GM18505 (cell line): Measurements from ENCODE around the gene FBXO3.
"Not testable (repeated sequence)": the region's sequence is repeated elsewhere in the genome, so short reads cannot be mapped to it uniquely, and the experiment has no call there.

Source experiments
- ATAC-seq: cut with Tn5 transposase; IDR thresholded peaks from one replicate; pipeline ENCODE4 v1.9.1; 2021; ENCODE audit not compliant: unreplicated experiment
- POLR2A ChIP-seq: IDR thresholded peaks from 4 replicates; pipeline ENCODE4 v1.6.1; 2011; ENCODE audit warnings: borderline replicate concordance; ENCODE audit not compliant: insufficient read depth, insufficient read length; ENCODE audit errors: extremely low read depth

FBXO3 gene

DNA sequence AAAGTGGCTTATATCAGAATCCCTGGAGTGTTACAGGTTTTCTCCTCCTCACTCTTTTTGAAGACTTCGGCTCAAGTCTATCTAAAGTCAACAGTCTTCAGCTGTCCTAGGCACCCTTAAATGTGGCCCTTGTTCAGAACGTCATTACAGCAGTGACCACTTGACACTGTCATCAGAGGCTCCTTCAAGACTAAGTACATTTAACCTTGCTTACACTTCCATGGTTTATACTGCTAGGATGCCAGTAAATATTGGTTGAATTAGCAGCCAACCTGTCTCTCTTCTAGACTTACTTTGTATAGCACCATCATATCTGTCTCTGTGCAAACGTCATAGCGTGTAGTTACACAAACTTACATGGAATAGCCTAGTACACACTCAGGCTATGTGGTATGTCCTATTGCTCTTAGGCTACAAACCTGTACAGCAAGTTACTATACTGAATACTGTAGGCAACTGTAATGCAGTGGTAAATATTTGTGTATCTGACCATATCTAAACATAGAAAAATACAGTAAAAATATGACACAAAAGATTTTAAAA is 60.4 kb downstream of the FBXO3 start:
- no peak for TF ChIP-seq POLR2A
- ATAC-seq = no peak

DNA sequence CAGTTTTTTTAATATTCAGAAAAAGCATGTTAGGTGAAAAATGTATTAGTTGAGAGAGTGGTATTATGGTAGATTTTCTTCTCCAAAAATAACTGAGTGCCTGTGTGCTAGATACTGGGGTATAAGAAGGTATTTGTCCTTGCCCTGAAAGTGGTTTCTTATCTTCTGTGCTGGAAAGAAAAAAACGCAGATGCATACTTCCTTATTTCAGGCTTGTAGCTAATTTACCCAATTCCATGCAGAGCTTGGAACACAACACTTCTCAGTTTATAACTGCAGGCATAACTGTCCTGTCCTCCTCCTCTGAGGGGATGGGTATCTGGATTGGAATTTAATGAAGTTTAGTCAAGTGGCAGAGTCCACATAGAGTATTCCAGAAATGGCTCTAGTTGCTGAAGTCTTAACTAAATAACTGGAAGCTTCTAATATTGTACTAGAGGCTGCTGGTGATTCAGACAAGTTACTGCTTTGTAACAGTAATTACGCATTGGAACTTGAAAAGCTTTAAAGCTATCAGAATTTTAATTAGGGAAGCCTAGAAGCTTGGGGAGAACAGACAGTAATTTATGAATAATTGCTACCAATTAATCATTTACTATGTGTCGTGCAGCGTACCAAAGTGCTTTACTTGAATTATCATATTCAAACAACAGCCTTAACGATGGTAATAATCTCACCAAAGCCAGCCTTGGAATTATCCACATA is 61.0 kb downstream of the FBXO3 start:
- ATAC-seq = no peak
- TF ChIP-seq POLR2A = no peak

DNA sequence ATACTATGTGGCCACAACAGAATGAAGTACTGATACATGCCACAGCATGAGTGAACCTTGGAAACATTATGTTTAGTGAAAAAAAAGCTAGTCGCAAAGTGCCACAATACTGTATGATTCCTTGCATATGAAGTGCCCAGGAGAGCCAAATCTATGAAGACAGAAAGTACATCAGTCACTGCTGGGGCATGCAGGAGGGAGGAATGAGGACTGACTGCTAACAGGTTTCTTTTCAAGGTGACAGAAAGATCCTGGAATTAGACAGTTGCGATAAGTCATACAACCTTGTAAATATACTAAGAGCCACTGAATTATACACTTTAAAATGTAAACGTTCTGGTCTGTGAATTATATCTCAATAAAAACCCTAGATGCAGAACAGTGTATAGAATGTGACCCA is 61.9 kb downstream of the FBXO3 start:
- ATAC-seq = no peak

DNA sequence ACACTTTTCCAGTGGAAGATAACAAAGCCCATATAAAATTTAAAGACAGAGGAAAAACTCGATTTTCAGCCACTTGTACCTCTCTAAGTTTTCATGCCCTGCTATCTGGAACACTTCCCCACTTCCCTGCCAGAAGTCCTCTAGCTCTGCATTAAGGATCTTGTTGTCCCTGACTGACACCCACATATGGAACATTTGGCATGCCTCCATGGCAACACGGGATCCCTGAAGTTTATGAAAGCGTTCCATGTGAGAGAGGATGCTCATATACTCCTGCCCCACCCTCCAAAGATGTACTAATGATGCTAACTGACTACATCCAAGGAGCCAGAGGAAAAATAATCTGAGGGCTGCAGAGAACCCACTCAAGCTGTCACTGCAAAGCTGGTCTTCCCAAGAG is 64.9 kb downstream of the FBXO3 start:
- no peak for ATAC-seq
- TF ChIP-seq POLR2A = no peak

More for the DNA sequence above, 61.9 kb downstream of the FBXO3 start:
- no peak for TF ChIP-seq POLR2A

DNA sequence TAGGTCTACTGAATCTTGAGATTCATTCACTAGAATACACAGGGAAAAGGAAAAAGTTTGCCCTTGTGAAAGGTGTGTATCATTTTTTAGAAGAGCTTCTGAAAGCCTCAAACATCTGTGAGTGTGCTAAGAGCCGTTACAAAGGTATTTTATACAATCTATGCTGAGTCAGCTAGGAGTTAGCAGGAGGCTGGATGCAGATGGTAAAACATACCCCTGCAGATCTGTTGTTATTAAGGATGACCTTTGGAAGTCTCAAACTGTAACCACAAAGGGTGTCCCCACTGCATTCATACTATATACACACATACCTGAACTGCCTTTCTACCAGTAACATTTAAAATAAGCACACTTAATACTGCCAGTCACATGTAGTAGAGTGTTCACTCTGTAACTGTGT is 65.3 kb downstream of the FBXO3 start:
- no peak for TF ChIP-seq POLR2A
- ATAC-seq = no peak

DNA sequence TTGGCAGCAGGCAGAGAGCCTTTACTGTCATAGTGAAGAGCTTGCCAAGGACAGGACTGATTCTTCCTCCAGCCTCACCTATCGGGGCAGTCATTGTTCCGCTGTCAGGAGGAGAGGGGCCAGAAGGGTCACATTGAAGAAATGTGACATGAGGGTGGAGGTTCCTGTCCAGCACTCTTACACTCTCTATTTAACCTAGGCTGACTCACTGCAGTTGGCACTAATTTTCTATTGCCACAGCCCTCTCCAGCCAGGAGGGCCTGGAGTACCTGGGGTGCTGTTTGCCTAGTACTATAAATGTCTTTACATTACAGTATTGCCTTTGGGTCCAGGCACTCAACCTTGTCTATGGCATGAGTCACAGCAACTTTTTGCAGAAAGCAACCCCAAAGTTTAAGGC is 66.5 kb downstream of the FBXO3 start:
- ATAC-seq = not testable (repeated sequence)

DNA sequence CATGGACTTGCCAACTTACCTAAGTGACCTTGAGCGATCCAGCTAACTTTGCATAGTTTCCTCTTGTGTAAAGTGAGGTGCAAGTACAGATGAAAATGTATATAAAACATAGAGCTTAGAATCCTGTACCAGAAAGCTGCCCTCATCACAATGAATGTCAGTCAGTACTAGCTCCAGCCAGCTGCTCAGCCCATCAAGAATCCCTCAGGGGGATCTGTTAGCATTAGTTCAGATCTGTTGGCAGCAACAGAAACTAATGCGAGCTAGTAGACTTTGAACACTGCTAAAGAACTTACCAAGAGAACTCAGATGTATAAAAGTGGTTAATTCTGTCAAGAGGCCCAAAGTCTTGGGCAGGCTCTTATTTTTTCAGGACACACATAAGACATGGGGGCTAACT is 67.4 kb downstream of the FBXO3 start:
- ATAC-seq = no peak
- TF ChIP-seq POLR2A = no peak

DNA sequence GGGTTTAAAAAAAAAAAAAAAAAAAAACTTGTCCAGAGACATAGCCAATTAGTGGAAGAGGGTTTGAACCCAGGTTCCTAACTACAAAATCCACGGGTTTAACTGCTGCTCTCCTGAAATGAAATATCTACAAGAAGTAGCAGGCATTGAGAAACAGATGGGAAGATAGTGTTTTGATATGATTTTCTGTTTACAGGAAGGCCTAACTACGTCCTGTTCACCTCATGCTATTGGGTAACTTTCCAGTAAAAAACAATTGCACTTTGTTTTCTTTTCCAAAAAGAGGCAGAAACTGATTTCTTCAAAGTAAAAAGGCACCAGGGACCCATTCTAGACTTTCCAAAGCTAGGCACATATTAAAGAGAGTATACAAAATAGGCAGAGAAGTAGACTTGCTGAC is 67.8 kb downstream of the FBXO3 start:
- TF ChIP-seq POLR2A = no peak
- no peak for ATAC-seq

DNA sequence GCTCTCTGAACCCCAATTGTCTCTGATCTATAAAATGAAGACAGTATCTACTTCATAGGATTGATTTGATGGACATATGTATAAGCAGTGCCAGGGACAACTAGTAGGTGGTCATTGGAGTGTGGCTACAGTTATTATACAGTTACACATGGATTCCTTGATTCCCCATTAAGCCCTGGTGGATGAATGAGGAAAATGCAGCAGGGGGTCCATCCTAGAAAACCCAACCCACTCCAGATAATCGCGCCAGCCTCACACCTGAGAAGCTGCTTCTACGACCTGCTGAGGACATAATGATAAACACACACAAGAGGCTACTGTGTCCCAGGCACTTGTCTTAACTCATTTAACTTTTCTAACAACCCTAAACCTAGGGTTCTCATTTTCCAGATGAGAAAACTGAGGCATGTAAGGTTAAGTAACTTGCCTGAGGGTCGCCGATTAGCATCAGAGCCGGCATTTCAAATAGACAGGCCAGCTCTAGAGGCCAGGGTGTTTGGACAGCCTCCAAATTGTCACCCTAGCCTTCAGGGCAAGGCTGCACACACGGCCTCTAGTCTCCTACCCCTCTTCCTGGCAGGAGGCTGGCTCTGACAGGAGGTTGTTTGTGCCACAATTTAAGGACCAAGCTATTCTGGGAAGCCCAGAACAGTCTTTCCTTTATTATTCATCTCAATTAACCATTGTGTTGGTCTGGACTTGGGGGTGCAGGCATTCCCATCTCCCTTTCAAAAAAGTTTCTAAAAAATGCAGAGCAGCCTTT is 69.9 kb downstream of the FBXO3 start:
- no peak for TF ChIP-seq POLR2A

DNA sequence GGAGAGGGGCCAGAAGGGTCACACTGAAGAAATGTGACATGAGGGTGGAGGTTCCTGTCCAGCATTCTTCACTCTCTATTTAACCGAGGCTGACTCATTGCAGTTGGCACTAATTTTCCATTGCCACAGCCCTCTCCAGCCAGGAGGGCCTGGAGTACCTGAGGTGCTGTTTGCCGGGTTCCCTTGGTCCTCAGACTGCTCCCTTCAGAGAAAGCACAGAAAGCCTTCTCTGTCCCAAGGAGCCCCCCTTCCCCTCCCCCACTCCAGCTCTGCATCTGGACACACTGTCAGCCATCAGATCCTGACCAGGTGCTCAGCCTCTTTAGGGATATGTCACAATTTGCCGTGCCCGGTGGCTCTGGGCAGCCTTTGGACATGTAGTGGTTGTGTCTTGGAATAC is 70.5 kb downstream of the FBXO3 start:
- ATAC-seq = no peak
- no peak for TF ChIP-seq POLR2A

More for the DNA sequence above, 69.9 kb downstream of the FBXO3 start:
- ATAC-seq = no peak

DNA sequence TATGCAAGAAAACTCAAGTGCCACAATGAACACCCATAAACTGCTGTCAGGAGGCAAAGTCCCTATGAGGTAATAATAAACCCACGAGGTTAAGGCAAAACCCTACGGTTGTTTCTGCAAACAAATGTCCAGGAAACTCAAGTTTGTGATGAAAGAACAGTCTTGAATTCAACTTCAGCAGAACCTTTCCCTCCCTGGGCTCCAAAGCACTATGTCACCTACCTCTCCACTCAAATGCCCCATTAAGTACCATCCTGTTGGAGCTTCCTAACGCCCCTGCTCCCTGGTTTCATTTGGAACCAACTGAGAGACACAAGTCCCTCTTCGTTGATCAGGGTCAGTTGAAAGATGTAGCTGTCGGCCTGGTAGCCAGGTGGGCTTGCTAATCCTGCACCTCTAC is 71.1 kb downstream of the FBXO3 start:
- no peak for TF ChIP-seq POLR2A
- no peak for ATAC-seq

DNA sequence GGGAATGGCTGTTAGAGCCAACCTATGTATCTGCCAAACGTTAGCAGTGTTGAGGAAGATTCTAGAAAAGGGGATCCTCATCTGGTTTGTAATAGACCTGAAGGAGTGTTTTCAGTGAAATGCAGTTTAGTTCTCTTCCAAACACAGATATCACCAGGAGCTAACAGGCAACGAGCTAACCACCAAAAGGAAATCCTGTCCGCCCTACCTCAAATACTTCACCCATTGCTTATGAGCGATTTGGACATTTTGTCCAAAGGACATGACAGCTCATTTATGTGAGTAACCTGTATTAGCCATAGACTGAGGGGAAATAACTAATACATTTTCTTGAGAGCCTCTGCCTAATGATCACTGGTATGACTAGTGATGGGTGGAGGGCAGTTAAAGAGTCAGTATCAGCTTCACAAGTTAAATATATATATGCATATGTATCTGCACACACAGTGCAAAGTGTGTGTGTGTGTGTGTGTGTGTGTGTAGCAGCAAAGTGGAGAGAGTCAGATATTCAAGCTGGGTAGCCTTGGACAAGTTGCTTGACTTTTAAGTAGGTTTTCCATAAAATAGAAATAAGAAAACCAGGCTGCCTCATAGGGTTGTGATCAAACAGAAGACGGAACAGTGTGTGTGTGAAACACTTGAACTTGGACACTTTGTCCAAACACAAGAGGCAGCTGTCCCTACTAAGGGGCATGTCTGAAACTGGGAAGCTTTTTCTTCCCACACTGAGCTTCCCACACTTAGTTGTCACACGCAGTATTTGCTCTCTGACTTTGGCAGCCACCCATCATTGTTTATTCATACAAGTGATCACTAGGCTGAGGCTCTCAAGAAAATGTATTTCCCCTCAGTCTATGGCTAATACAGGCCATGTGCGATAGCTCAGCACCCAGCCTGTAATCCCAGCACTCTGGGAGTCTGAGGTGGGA is 72.8 kb downstream of the FBXO3 start:
- no peak for TF ChIP-seq POLR2A
- ATAC-seq = no peak
